Upper lobe of left lung (tissue), 4 donors: ENCODE measurements around the gene FOXN1.

Experiments used
- CTCF ChIP-seq, 6 experiments: fragments of 450-650 bp in 4 of 6; fragments of 200-600 bp in 2 of 6; sonication (generic) in 2 of 6; IDR thresholded peaks; one replicate each; pipeline ENCODE4 v1.5.1; 2016 to 2019; ENCODE audit warnings: antibody characterized with exemption in 6 of 6
- EP300 ChIP-seq, 4 donors: sonication (generic); formaldehyde crosslinking; IDR thresholded peaks; one replicate each; pipeline ENCODE4 v1.5.1; 2017; ENCODE audit warnings: antibody characterized with exemption in 4 of 4, control low read depth in 2 of 4
- POLR2A ChIP-seq, 4 donors: fragments of 450-650 bp; IDR thresholded peaks; one replicate each; pipeline ENCODE4 v1.5.1; 2016 to 2017; ENCODE audit warnings: antibody characterized with exemption in 4 of 4, mild to moderate bottlenecking in 2 of 4
- POLR2AphosphoS5 ChIP-seq, 2 donors: sonication (generic); formaldehyde crosslinking; IDR thresholded peaks; one replicate each; pipeline ENCODE4 v1.5.1; 2017; ENCODE audit warnings: antibody characterized with exemption in 2 of 2

GRCh38 chr17:28470914-28471366 is 35.2 kb upstream of the FOXN1 start:
- TF ChIP-seq POLR2A (IDR thresholded peaks at IDR 0.05) (no peak), EP300 (IDR thresholded peaks at IDR 0.05) (no peak), CTCF (IDR thresholded peaks at IDR 0.05) (no peak), POLR2AphosphoS5 (IDR thresholded peaks at IDR 0.05) (no peak)
